GM23338 (cell line): ENCODE results near the gene GPR55. TPM values are rescaled to one million over a fixed set of nuclear protein-coding genes. Genes with fewer than 3 reads are reported as not detected.

Experiments used
- ATAC-seq: fragments of 200-7000 bp; cut with Tn5 transposase; 3 replicates; pipeline ENCODE4 v1.9.1; 2020
- DNase-seq: peaks from one replicate; pipeline ENCODE4 v3.0.0-alpha.2; 2015; ENCODE audit warnings: low spot score
- H2AFZ ChIP-seq: fragments of 200-600 bp; sonication (generic); 2 replicates; pipeline ENCODE4 v1.8.0; 2016; ENCODE audit warnings: antibody characterized with exemption, mild to moderate bottlenecking, moderate library complexity
- H3F3A ChIP-seq: fragments of 200-600 bp; sonication (generic); replicated peaks from 2 replicates; pipeline ENCODE4 v1.8.0; 2017; ENCODE audit warnings: antibody characterized with exemption, mixed run types, low read depth
- H3K27ac ChIP-seq: fragments of 200-600 bp; sonication (generic); 2 replicates; pipeline ENCODE4 v1.6.1; 2016; ENCODE audit warnings: low read depth
- H3K27me3 ChIP-seq: fragments of 200-600 bp; sonication (generic); 2 replicates; pipeline ENCODE4 v1.8.0; 2016; ENCODE audit warnings: mild to moderate bottlenecking, mixed run types, moderate library complexity; ENCODE audit not compliant: insufficient read depth
- H3K36me3 ChIP-seq: fragments of 200-600 bp; sonication (generic); 2 replicates; pipeline ENCODE4 v1.8.0; 2016; ENCODE audit warnings: mild to moderate bottlenecking; ENCODE audit not compliant: insufficient read depth
- H3K4me1 ChIP-seq: fragments of 200-600 bp; sonication (generic); 2 replicates; pipeline ENCODE4 v1.8.0; 2016; ENCODE audit warnings: mild to moderate bottlenecking, moderate library complexity; ENCODE audit not compliant: insufficient read depth
- H3K4me2 ChIP-seq: fragments of 200-600 bp; sonication (generic); 2 replicates; pipeline ENCODE4 v1.7.1; 2017; ENCODE audit warnings: mixed run types
- H3K4me3 ChIP-seq: fragments of 200-600 bp; sonication (generic); 2 replicates; pipeline ENCODE4 v1.6.1; 2016; ENCODE audit warnings: mixed run types
- H3K79me2 ChIP-seq: fragments of 200-600 bp; sonication (generic); replicated peaks from 2 replicates; pipeline ENCODE4 v1.8.0; 2017; ENCODE audit warnings: mild to moderate bottlenecking; ENCODE audit not compliant: insufficient read depth
- H3K9me2 ChIP-seq: fragments of 200-600 bp; sonication (generic); 2 replicates; pipeline ENCODE4 v1.8.0; 2017; ENCODE audit not compliant: insufficient read depth
- H4K20me1 ChIP-seq: fragments of 200-600 bp; sonication (generic); replicated peaks from 2 replicates; pipeline ENCODE4 v1.8.0; 2017; ENCODE audit warnings: mild to moderate bottlenecking; ENCODE audit not compliant: insufficient read depth
- H3K27ac Mint-ChIP-seq: 2 replicates; pipeline ENCODE4 v1.8.0; 2020; ENCODE audit warnings: inconsistent platforms, mild to moderate bottlenecking, moderate library complexity, mixed read lengths
- H3K27me3 Mint-ChIP-seq: 3 replicates; pipeline ENCODE4 v1.8.0; 2022; ENCODE audit warnings: low read depth, mild to moderate bottlenecking, moderate library complexity, mixed read lengths, inconsistent platforms; ENCODE audit not compliant: insufficient read depth, poor library complexity
- H3K36me3 Mint-ChIP-seq: 3 replicates; pipeline ENCODE4 v1.8.0; 2021; ENCODE audit warnings: low read depth, mild to moderate bottlenecking, inconsistent platforms, moderate library complexity, mixed read lengths
- H3K4me1 Mint-ChIP-seq: 3 replicates; pipeline ENCODE4 v1.8.0; 2020; ENCODE audit warnings: mild to moderate bottlenecking, inconsistent platforms, mixed read lengths
- H3K4me3 Mint-ChIP-seq: 3 replicates; pipeline ENCODE4 v1.8.0; 2021; ENCODE audit warnings: moderate library complexity, mild to moderate bottlenecking, inconsistent platforms, mixed read lengths
- H3K9me3 Mint-ChIP-seq: 3 replicates; pipeline ENCODE4 v1.8.0; 2020; ENCODE audit warnings: moderate library complexity, mild to moderate bottlenecking, inconsistent platforms, mixed read lengths
- CTCF ChIP-seq, 2 experiments: fragments of 200-600 bp in 1 of 2; sonication (generic) in 1 of 2; conservative IDR thresholded peaks; 2 replicates each; pipeline versions ENCODE4 v1.5.1 to v1.6.1; 2016 to 2017; ENCODE audit warnings: antibody characterized with exemption in 2 of 2, low read depth in 2 of 2, mild to moderate bottlenecking in 2 of 2, moderate library complexity in 1 of 2
- ETS1 ChIP-seq: IDR thresholded peaks from 2 replicates; pipeline ENCODE4 v1.6.1; 2016; ENCODE audit warnings: antibody characterized with exemption
- EZH2 ChIP-seq: fragments of 200-600 bp; sonication (generic); IDR thresholded peaks from one replicate; pipeline ENCODE4 v1.8.0; 2017; ENCODE audit warnings: antibody characterized with exemption, mild to moderate bottlenecking, low read depth; ENCODE audit not compliant: unreplicated experiment
- EZH2phosphoT487 ChIP-seq: fragments of 200-600 bp; sonication (generic); IDR thresholded peaks from one replicate; pipeline ENCODE4 v1.8.1; 2018; ENCODE audit warnings: antibody characterized with exemption; ENCODE audit not compliant: unreplicated experiment
- JUNB ChIP-seq: IDR thresholded peaks from one replicate; pipeline ENCODE4 v1.6.1; 2016; ENCODE audit warnings: antibody characterized with exemption; ENCODE audit not compliant: unreplicated experiment
- NANOG ChIP-seq: IDR thresholded peaks from 2 replicates; pipeline ENCODE4 v1.6.1; 2016; ENCODE audit warnings: antibody characterized with exemption, borderline replicate concordance
- POLR2AphosphoS5 ChIP-seq: IDR thresholded peaks from 2 replicates; pipeline ENCODE4 v1.6.1; 2016; ENCODE audit warnings: antibody characterized with exemption, low read depth
- REST ChIP-seq: IDR thresholded peaks from one replicate; pipeline ENCODE4 v1.6.1; 2018; ENCODE audit warnings: antibody characterized with exemption; ENCODE audit not compliant: unreplicated experiment
- STAT1 ChIP-seq: IDR thresholded peaks from one replicate; pipeline ENCODE4 v1.6.1; 2016; ENCODE audit warnings: antibody characterized with exemption; ENCODE audit not compliant: unreplicated experiment
- ZNF114 ChIP-seq: fragments of 250-450 bp; sonication (Bioruptor Pico); IDR thresholded peaks from 2 replicates; pipeline ENCODE4 v1.5.0; 2020; ENCODE audit warnings: mild to moderate bottlenecking, moderate library complexity
- polyA plus RNA-seq: library from polyadenylated mRNA; unstranded; fragments of >200 nt; fragmentation: Nextera tagmentation; extraction: Ambion mirVana; gene quantifications from 2 replicates; pipeline ENCODE4 v1.2.1, GENCODE V29; 2016
- total RNA-seq: library from RNA; depleted of rRNA; stranded (reverse); fragments of >200 nt; shearing (Covaris generic); gene quantifications from 2 replicates; pipeline ENCODE4 v1.2.3, GENCODE V29; 2014

Gene GPR55
- total and polyA plus RNA-seq, 2 experiments from 2014 or later = not detected

- TF ChIP-seq JUNB (no peak), REST (no peak), CTCF (conservative IDR thresholded peaks at IDR 0.05; ENCODE audit: low read depth in 2 of 2) (no peak), EZH2phosphoT487 (no peak), POLR2AphosphoS5 (no peak), ETS1 (no peak), STAT1 (no peak), NANOG (no peak), EZH2 (no peak), ZNF114 (CRISPR knock-in tag) (no peak)
These were observed 47.1 kb downstream of the GPR55 start (continued) for GRCh38 chr2:230877759-230878598.

- TF ChIP-seq JUNB = no peak
These were observed 47.8 kb downstream of the GPR55 start for GRCh38 chr2:230877116-230877758.

More at GRCh38 chr2:230877116-230877758, 47.8 kb downstream of the GPR55 start:
- Mint-ChIP-seq H3K27me3 (peaks cover 4% of the 10 kb centered on the region), H3K4me3 (no peak overlapping the region), H3K36me3 (peaks cover 74% of the 10 kb centered on the region), H3K4me1 (peaks cover 22% of the 10 kb centered on the region), H3K9me3 (no peaks in the 10 kb centered on the region), H3K27ac (no peak overlapping the region; the same call in 1 of the 2 replicates)
- Histone ChIP-seq H3F3A (peaks cover 16% of the 10 kb centered on the region; the same call in 1 of the 2 replicates), H3K9me2 (no peaks in the 10 kb centered on the region), H4K20me1 (peaks cover 12% of the 10 kb centered on the region), H3K79me2 (peaks cover 23% of the 10 kb centered on the region), H3K36me3 (peaks cover 33% of the 10 kb centered on the region), H3K4me1 (no peaks in the 10 kb centered on the region; the same call in 1 of the 2 replicates), H3K4me3 (no peak overlapping the region), H3K27me3 (no peaks in the 10 kb centered on the region), H3K27ac (no peak overlapping the region), H2AFZ (no peak overlapping the region), H3K4me2 (no peak overlapping the region)
- DNase-seq (no peak), ATAC-seq (no peak)
